Hepatocyte (in vitro differentiated cells): ENCODE measurements around the gene HEATR5B.

Experiments used
- EZH2 ChIP-seq: fragments of 200-600 bp; sonication (generic); IDR thresholded peaks from 2 replicates; pipeline ENCODE4 v1.6.1; 2016; ENCODE audit warnings: antibody characterized with exemption, mild to moderate bottlenecking, borderline replicate concordance
- TF ChIP-seq, protein P1 (sequence below): fragments of 200-600 bp; sonication (generic); IDR thresholded peaks from 2 replicates; pipeline ENCODE4 v1.5.1; 2016; ENCODE audit warnings: antibody characterized with exemption, mild to moderate bottlenecking; ENCODE audit not compliant: poor library complexity

GRCh38 chr2:37117566-37117965 lies 33.4 kb upstream of the HEATR5B start:
- TF ChIP-seq, protein P1, sequence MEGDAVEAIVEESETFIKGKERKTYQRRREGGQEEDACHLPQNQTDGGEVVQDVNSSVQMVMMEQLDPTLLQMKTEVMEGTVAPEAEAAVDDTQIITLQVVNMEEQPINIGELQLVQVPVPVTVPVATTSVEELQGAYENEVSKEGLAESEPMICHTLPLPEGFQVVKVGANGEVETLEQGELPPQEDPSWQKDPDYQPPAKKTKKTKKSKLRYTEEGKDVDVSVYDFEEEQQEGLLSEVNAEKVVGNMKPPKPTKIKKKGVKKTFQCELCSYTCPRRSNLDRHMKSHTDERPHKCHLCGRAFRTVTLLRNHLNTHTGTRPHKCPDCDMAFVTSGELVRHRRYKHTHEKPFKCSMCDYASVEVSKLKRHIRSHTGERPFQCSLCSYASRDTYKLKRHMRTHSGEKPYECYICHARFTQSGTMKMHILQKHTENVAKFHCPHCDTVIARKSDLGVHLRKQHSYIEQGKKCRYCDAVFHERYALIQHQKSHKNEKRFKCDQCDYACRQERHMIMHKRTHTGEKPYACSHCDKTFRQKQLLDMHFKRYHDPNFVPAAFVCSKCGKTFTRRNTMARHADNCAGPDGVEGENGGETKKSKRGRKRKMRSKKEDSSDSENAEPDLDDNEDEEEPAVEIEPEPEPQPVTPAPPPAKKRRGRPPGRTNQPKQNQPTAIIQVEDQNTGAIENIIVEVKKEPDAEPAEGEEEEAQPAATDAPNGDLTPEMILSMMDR: no peak
- no peak for TF ChIP-seq EZH2
